GM12891 (cell line): ENCODE data around the gene ATXN10.

Experiments
- POLR2A ChIP-seq: IDR thresholded peaks from 2 replicates; pipeline ENCODE4 v1.6.1; 2011; ENCODE audit warnings: low read depth, low read length, control low read depth
- POLR2AphosphoS5 ChIP-seq: IDR thresholded peaks from 2 replicates; pipeline ENCODE4 v1.6.1; 2011; ENCODE audit warnings: low read depth, low read length, control low read depth
- TAF1 ChIP-seq: IDR thresholded peaks from 2 replicates; pipeline ENCODE4 v1.6.1; 2011; ENCODE audit warnings: low read depth, low read length, control low read depth

GRCh38 chr22:45683248-45683647 is 11.6 kb downstream of the ATXN10 start:
- TF ChIP-seq POLR2AphosphoS5, result no peak
- TF ChIP-seq POLR2A, result no peak
- TF ChIP-seq TAF1, result no peak
